ENCODE measurements around the gene TCP1.

DNA sequence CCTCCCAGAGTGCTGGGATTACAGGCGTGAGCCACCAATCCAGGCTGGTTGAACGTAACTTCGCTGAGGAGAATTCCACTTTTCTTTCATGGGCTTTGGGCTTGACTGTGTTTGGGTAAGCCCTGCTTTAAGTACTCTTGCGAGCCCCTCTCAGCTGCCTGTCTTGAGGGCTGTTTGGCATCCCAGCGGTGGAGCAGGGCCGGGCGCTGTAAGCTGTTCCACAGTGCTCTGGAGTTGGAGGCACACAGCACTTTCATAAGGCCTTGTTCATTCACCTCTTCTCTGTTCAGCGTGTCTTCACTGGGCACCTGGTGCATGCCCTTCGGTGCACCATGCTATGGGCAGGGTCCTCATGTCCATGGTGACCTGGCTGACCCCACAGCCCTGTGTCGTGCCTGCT is 32.3 kb upstream of the TCP1 start:
- TF ChIP-seq CTCF (IDR thresholded peaks at IDR 0.05) (no peak), POLR2A (IDR thresholded peaks at IDR 0.05) (no peak)

Measured in lower leg skin (tissue), 3 donors.